ENCODE measurements around the gene LMBRD2.
A peak's percentile ranks its signal among the peaks of the same experiment; 100 is the strongest.

The LMBRD2 gene

GRCh38 chr5:36162810-36163486 is 11.3 kb upstream of the LMBRD2 start:
- Histone ChIP-seq H3K9ac (no peak overlapping the region), H3K4me1 (peaks cover 4% of the 10 kb centered on the region; the same call in 1 of the 2 replicates), H4K20me1 (peaks cover 51% of the 10 kb centered on the region), H3K9me3 (no peaks in the 10 kb centered on the region), H3K4me3 (no peak overlapping the region), H3K36me3 (peaks cover 100% of the 10 kb centered on the region), H3K27me3 (no peaks in the 10 kb centered on the region), H3K4me2 (no peak overlapping the region), H3K27ac (no peak overlapping the region)
- TF ChIP-seq Cebpa-rat (IDR thresholded peaks at IDR 0.05), result no peak

- H3K4me2 ChIP-seq, result no peak overlapping the region
These were observed 9.7 kb upstream of the LMBRD2 start for GRCh38 chr5:36161361-36161760.

GRCh38 chr5:36160617-36161016 is 8.9 kb upstream of the LMBRD2 start:
- Histone ChIP-seq H3K27me3 (no peaks in the 10 kb centered on the region), H3K36me3 (peaks cover 100% of the 10 kb centered on the region), H4K20me1 (peaks cover 56% of the 10 kb centered on the region), H3K4me3 (no peak overlapping the region), H3K9me3 (no peaks in the 10 kb centered on the region), H3K9ac (no peak overlapping the region), H3K4me1 (peaks cover 19% of the 10 kb centered on the region; the same call in 1 of the 2 replicates), H3K4me2 (no peak overlapping the region), H3K27ac (no peak overlapping the region)
- no peak for TF ChIP-seq Cebpa-rat (IDR thresholded peaks at IDR 0.05)

More at GRCh38 chr5:36161361-36161760, 9.7 kb upstream of the LMBRD2 start:
- no peak for TF ChIP-seq Cebpa-rat (IDR thresholded peaks at IDR 0.05)
- H3K4me1 ChIP-seq, result peaks cover 12% of the 10 kb centered on the region; the same call in 1 of the 2 replicates
- H3K36me3 ChIP-seq, result peaks cover 100% of the 10 kb centered on the region
- H3K9ac ChIP-seq, result no peak overlapping the region
- H3K27ac ChIP-seq, result no peak overlapping the region
- no peaks in the 10 kb centered on the region for H3K27me3 ChIP-seq
- no peak overlapping the region for H3K4me3 ChIP-seq
- H4K20me1 ChIP-seq, result peaks cover 51% of the 10 kb centered on the region
- no peaks in the 10 kb centered on the region for H3K9me3 ChIP-seq

GRCh38 chr5:36158144-36158543 is 6.5 kb upstream of the LMBRD2 start:
- H3K27me3 ChIP-seq, result no peaks in the 10 kb centered on the region
- H3K9ac ChIP-seq, result no peak overlapping the region
- no peak overlapping the region for H3K27ac ChIP-seq
- H3K4me2 ChIP-seq, result no peak overlapping the region
- H3K36me3 ChIP-seq, result peaks cover 96% of the 10 kb centered on the region
- peaks cover 41% of the 10 kb centered on the region for H3K4me1 ChIP-seq
- no peaks in the 10 kb centered on the region for H3K9me3 ChIP-seq
- H3K4me3 ChIP-seq, result no peak overlapping the region
- H4K20me1 ChIP-seq, result peaks cover 35% of the 10 kb centered on the region
- no peak for TF ChIP-seq Cebpa-rat (IDR thresholded peaks at IDR 0.05)

GRCh38 chr5:36156619-36157018 is 4.9 kb upstream of the LMBRD2 start:
- Histone ChIP-seq H3K9ac (no peak overlapping the region), H3K4me2 (no peak overlapping the region), H3K4me3 (no peak overlapping the region), H3K4me1 (peaks cover 46% of the 10 kb centered on the region), H4K20me1 (peaks cover 26% of the 10 kb centered on the region), H3K9me3 (no peaks in the 10 kb centered on the region), H3K36me3 (peaks cover 81% of the 10 kb centered on the region), H3K27ac (no peak overlapping the region), H3K27me3 (no peaks in the 10 kb centered on the region)
- no peak for TF ChIP-seq Cebpa-rat (IDR thresholded peaks at IDR 0.05)

GRCh38 chr5:36156121-36156601 is 4.5 kb upstream of the LMBRD2 start:
- H3K4me2 ChIP-seq, result no peak overlapping the region
- H3K4me1 ChIP-seq, result peaks cover 46% of the 10 kb centered on the region
- no peaks in the 10 kb centered on the region for H3K27me3 ChIP-seq
- no peak overlapping the region for H3K9ac ChIP-seq
- H4K20me1 ChIP-seq, result peaks cover 21% of the 10 kb centered on the region
- TF ChIP-seq Cebpa-rat (IDR thresholded peaks at IDR 0.05), result no peak
- H3K9me3 ChIP-seq, result no peaks in the 10 kb centered on the region
- H3K27ac ChIP-seq, result no peak overlapping the region
- H3K4me3 ChIP-seq, result no peak overlapping the region
- peaks cover 76% of the 10 kb centered on the region for H3K36me3 ChIP-seq

- H3K4me1 ChIP-seq, result peaks cover 53% of the 10 kb centered on the region
- TF ChIP-seq Cebpa-rat (IDR thresholded peaks at IDR 0.05), result no peak
- no peaks in the 10 kb centered on the region for H3K9me3 ChIP-seq
- no peak overlapping the region for H3K4me2 ChIP-seq
- peaks cover 20% of the 10 kb centered on the region; the same call in 1 of the 2 replicates for H4K20me1 ChIP-seq
- peaks cover 68% of the 10 kb centered on the region for H3K36me3 ChIP-seq
- no peak overlapping the region for H3K27ac ChIP-seq
- H3K27me3 ChIP-seq, result no peaks in the 10 kb centered on the region
- no peak overlapping the region for H3K4me3 ChIP-seq
- H3K9ac ChIP-seq, result no peak overlapping the region
These were observed 3.6 kb upstream of the LMBRD2 start for GRCh38 chr5:36155291-36155690.

GRCh38 chr5:36153726-36154125 is 2.0 kb upstream of the LMBRD2 start:
- Histone ChIP-seq H3K27me3 (no peaks in the 10 kb centered on the region), H3K4me3 (peak overlapping the region; percentile 97), H3K9me3 (no peaks in the 10 kb centered on the region), H3K9ac (peak overlapping the region; percentile 87), H3K4me1 (peaks cover 62% of the 10 kb centered on the region), H3K36me3 (peaks cover 52% of the 10 kb centered on the region), H3K27ac (no peak overlapping the region), H3K4me2 (peak overlapping the region; percentile 95), H4K20me1 (peaks cover 11% of the 10 kb centered on the region; the same call in 1 of the 2 replicates)
- no peak for TF ChIP-seq Cebpa-rat (IDR thresholded peaks at IDR 0.05)

GRCh38 chr5:36153298-36153677 is 1.6 kb upstream of the LMBRD2 start:
- peak overlapping the region; percentile 95 for H3K4me2 ChIP-seq
- H3K4me3 ChIP-seq, result peak overlapping the region; percentile 97
- no peak for TF ChIP-seq Cebpa-rat (IDR thresholded peaks at IDR 0.05)
- H3K9ac ChIP-seq, result peak overlapping the region; percentile 87
- H4K20me1 ChIP-seq, result peaks cover 9% of the 10 kb centered on the region; the same call in 1 of the 2 replicates
- peaks cover 61% of the 10 kb centered on the region for H3K4me1 ChIP-seq
- H3K36me3 ChIP-seq, result peaks cover 48% of the 10 kb centered on the region
- H3K27me3 ChIP-seq, result no peaks in the 10 kb centered on the region
- H3K9me3 ChIP-seq, result no peaks in the 10 kb centered on the region
- peak overlapping the region; percentile 79 for H3K27ac ChIP-seq

Measured in BLaER1 (cell line).